Islet of Langerhans (tissue), 1 donor: ENCODE measurements around the gene PEX14.
"Not testable (repeated sequence)": the region's sequence is repeated elsewhere in the genome, so short reads cannot be mapped to it uniquely, and the experiment has no call there.

Experiments
- FAIRE-seq: peaks from one replicate; lab custom pipeline; 2011; peaks lifted over from hg19 to GRCh38; lab: Jason Lieb, UNC

Gene PEX14

DNA sequence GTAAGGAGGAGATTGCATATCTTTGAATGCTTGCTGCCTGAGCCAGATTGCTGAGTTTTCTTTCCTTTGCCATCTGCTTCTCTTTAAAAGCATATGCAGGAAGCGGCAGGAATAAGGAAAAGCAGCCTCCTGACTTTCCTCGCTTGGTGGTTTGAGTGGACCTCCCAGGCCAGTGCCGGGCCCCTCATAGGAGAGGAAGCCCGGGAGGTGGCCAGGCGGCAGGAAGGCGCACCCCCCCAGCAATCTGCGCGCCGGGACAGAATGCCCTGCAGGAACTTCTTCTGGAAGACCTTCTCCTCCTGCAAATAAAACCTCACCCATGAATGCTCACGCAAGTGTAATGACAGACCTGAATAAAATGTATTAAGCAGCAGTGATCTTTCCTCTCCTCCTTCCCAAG lies 23.5 kb upstream of the PEX14 start:
- FAIRE-seq: no peak

- no peak for FAIRE-seq
Measured at GRCh38 chr1:10456048-10456447, 18.7 kb upstream of the PEX14 start.

DNA sequence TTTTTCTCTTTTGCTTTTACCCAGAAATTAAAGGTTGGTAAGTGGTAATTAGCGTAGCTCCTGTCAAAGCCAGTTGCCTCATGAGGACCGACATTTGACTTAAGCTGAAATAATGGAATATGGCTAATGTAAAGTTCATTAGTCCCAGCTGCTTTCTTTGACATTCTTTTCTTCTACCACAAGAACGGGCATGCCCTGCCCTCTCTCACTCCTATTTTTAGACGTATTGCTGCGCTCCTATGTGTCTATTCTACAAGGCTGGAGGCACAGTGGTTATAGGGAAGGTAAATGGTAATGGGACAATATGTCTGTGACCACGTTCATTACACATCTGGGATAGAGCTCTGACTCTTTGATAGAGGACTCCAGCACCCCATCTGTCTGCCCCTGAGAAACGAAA lies 18.1 kb upstream of the PEX14 start:
- no peak for FAIRE-seq

DNA sequence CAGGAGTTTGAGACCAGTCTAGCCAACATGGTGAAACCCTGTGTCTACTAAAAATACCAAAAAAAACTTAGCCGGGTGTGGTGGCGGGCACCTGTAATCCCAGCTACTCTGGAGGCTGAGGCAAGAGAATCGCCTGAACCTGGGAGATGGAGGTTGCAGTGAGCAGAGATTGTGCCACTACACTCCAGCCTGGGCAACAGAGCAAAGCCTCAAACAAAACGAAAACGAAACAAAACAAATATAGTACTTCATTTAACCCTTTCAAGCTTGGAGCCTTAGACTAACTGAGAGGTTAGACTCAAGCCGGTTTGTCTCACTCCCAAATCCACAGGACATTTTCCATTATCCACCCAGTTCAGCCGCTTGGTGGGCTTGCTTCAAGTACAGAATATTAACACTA lies 17.3 kb upstream of the PEX14 start:
- not testable (repeated sequence) for FAIRE-seq

GRCh38 chr1:10457875-10458274 lies 16.9 kb upstream of the PEX14 start:
- no peak for FAIRE-seq

- no peak for FAIRE-seq
Measured at GRCh38 chr1:10459184-10459583, 15.6 kb upstream of the PEX14 start.

DNA sequence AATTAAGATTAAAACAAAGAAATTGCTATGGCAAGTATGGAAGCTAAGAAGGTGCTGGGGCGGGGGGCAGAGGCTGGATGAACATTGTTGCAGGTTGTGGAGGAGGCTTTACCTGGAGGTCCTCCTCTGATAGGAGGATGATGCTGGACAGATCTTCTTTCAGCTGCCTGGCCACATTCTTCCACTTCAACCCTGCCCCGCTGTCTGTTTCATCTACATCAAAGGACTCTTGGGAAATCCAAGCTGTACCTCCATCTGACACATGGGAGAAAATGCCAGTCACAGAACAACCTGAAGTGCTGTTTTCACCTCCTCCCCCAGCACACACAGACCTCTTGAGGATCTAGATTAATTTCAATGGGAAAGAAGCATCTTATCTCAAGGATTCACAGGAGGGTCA lies 7.7 kb upstream of the PEX14 start:
- no peak for FAIRE-seq

DNA sequence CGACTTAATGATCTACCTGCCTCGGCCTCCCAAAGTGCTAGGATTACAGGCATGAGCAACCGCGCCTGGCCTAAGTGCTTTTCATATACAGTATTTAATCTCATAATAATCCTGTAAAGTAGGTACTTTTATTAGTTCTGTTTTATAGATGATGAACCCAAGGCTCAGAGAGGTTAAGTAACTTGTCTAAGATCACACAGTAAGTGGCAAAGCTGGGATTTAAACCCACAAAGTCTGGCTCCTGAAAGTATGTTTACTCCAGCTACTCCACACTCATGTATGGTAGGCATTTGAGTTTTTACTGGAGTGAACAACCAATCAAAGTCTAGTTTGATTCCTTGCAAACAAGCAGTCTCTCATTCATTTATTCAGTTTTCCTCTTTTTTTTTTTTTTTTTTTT lies 4.7 kb upstream of the PEX14 start:
- no peak for FAIRE-seq

DNA sequence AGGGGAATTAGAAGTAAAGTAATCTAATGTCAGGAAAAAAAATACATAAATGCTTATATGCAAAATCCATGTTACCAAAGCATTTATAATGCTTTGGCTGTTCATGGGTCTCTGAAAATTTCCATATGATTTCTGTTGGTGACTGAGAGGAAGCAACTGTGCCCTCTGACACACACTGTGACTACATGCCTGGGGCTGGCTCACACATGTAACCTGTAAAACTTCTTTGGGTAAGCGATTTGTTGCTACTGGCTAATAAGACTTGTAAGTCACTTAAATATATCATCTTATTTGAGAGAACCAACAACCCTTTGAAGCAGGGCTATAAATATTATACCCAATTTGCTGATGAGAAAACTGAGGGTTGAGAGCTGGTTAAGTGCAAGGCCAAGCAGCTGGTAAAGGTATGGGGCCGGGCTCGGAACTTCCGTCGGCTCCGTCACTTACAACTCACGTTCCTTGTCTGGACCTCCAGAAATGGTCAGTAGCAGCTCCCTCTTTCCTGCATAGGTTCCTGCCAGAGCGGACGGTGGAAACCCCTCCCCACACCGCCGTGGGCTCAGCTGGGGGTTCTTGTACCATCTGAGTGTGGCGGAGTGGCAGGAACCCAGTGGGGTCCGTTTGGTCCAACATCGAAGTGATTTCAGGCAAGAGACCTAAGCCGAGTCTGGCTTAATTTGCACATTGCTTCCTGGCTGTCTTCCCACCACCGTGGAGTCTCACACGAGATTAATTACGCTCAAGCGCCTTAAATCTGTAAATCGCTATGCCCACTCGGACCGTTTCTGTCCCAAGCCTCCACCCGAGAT lies 3.1 kb upstream of the PEX14 start:
- FAIRE-seq: no peak

GRCh38 chr1:10472220-10473144 lies 2.3 kb upstream of the PEX14 start, which contains the start of gene DFFA:
DFFA (minus strand) TSS chr1:10472529; CDS start chr1:10472458, 71 bp downstream.
- peak; percentile 56 for FAIRE-seq

DNA sequence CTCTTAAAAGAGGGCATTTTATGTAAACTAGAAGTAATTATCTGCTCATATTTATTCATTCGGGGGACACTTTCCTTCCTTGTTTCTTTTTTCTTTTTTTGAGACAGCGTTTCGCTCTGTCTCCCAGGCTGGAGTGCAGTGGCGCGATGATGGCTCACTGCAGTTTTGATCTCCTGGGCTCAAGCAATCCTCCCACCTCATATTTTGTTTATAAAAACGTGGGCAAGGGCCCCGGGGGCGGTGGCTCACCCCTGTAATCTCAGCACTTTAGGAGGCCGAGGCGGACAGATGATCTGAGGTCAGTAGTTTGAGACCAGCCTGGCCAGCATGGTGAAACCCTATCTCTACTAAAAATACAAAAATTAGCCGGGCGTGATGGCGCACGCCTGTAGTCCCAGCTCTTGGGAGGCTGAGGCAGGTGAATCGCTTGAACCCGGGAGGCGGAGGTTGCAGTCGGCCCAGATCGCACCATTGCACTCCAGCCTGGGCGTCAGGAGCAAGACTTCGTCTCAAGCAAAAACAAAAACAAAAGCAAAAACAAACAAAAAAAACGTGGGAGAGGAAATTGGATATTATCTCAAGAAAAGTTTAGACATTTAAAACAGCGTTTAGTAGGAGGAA lies 1.5 kb upstream of the PEX14 start:
- FAIRE-seq: no peak

- FAIRE-seq: not testable (repeated sequence)
Measured at GRCh38 chr1:10474309-10474612, 489 bp upstream of the PEX14 start.

GRCh38 chr1:10475510-10475909 lies 760 bp downstream of the PEX14 start:
- FAIRE-seq: no peak

- FAIRE-seq: no peak
Measured at GRCh38 chr1:10479296-10479695, 4.5 kb downstream of the PEX14 start.

DNA sequence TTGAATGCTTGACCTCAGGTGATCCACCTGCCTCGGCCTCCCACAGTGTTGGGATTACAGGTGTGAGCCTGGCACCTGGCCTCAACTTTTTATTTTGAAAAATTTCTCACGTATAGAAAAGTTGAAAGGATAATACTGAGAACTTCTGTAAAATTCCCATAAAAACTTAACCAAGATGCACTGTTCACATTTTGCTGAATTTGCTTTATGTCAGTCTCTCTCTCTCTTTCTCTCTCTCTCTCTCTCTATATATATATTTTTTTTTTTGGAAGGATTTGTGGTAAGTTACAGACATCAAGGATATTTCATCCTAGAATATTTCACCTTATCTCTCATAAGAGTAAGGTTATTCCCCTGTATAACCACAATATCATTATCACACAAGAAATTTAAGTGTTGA lies 5.9 kb downstream of the PEX14 start:
- no peak for FAIRE-seq

GRCh38 chr1:10484521-10484920 lies 9.8 kb downstream of the PEX14 start:
- FAIRE-seq: no peak

GRCh38 chr1:10489291-10490055 lies 14.7 kb downstream of the PEX14 start:
- FAIRE-seq: no peak

DNA sequence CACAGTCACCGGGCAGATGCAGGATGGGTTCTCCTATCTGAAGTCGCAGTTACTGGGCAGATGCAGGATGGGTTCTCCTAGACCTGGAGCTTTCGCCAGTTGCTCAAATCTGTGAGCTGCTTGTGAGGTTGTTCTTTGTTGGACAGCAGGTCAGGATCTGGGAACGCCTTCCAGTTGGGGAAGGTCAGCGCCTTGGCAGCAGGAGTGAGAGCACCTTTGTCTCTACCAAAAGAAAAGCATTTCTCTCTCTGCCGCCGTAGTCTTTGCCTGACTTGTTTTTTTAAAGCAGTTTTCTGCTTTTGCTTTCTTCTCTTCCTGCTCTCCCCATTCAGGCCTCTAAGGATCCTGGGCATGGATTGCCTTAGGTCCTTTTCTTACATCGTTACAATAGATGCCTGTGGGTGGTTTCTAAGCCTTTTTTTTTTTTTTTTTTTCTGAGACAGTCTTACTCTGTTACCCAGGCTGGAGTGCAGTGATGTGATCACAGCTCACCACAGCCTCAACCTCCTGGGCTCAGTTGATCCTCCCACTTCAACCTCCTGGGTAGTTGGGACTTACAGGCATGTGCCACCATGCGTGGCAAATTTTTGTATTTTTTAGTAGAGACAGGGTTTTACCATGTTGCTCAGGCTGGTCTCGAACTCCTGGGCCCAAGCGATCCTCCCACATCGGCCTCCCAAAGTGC lies 15.7 kb downstream of the PEX14 start:
- FAIRE-seq: no peak

GRCh38 chr1:10494418-10494753 lies 19.6 kb downstream of the PEX14 start:
- no peak for FAIRE-seq

DNA sequence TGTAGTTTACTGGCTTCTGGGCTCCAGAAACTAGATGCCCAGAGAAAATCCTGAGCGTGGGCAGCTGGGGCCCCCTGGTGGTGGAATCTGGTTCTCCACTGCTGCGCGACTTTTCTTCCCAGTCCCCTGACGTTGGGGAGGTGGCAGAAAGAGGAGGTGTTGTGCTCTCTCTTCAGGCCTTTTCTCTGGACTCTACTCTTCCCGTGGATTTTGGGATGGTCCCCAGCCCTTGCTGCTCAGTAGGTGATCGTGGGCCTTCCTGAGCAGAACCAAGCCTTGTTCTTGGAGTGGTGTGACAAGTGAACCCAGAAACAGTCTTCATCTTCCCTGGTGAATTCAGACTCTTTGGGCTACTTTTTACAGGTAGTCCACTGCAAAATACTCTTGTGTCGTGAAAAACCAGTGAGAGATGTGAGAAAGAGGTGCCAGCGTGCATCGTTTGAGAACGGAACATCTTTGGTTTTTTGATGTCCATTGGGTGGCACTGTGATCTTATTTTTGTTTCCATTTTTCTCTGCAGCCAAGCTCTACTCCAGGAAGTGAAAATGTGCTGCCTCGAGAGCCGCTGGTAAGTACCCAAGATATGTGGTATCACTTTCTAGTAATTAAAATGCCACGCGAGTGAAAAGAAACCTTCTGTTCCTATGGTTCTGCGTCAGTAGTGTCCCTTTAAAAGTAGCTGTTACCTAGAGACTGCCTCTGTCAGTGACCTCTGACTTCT lies 20.2 kb downstream of the PEX14 start:
- FAIRE-seq: peak; percentile 95

DNA sequence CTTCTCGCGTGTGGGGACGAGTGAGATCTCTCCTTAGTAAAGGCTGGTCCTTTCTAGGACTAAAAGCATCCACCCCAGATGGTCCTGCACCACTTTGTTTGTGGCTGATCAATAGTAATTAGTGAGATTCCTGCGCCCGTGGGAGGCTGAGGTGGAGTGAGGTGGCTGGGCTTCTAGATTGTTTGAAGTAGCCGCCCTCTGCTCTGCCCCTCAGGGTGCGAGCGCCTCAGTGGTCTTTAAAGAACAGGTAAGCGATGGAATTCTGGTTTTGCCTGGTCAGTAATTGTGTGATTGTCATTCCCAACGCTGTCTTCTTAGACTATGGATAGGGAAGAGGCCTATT lies 20.7 kb downstream of the PEX14 start:
- no peak for FAIRE-seq
